ENCODE results near the gene SYNGR1. TPM values are rescaled to one million over a fixed set of nuclear protein-coding genes. Genes with fewer than 3 reads are reported as not detected.

SYNGR1 gene, protein sequence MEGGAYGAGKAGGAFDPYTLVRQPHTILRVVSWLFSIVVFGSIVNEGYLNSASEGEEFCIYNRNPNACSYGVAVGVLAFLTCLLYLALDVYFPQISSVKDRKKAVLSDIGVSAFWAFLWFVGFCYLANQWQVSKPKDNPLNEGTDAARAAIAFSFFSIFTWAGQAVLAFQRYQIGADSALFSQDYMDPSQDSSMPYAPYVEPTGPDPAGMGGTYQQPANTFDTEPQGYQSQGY
- total RNA-seq = 42.2 TPM

DNA sequence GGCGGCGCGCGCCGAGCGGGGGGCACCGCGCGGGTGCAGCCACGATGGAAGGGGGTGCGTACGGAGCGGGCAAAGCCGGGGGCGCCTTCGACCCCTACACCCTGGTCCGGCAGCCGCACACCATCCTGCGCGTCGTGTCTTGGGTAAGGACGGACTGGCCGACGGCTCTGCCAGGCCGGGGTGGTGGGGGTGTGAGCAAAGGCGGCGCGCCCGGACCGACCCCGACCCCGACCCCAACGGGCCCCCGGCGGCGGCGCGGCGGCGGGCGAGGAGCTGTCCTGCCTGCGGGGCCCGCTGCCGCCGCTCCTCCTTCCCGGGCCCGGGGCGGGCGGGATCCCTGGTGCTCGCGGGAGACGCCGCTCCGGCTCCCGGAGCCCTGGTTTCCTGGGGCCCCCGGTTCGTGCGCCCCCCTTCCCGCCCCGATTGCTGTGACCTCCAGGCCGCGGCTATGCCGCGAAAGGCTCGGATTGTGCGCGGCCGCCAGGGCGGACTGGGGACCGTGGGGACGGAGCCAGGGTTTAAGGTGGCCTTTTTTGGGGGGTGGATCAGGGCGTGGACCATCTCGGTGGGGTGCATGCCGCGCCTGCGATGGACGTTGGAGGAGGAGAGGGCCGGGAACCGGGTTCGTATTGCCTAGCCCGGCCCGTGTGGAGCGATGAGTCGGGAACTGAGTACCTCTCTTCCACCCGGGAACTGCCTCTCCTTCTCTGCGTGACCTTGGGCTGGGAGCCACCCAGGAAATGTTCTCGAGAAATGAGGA lies at the start of gene SYNGR1:
TSS of gene SYNGR1 (plus strand) at position 25 of the 760 bp plus-strand sequence. CDS start at position 45, 20 bp downstream.
- Histone ChIP-seq H3K4me1 (peaks cover 47% of the 10 kb centered on the region), H3K4me3 (peak within 1 kb of the TSS; percentile 85 to 93), H3K36me3 (no peaks in the 10 kb centered on the region), H3K27ac (peak within 1 kb of the TSS; percentile 89), H3K9me3 (no peaks in the 10 kb centered on the region), H3K27me3 (no peaks in the 10 kb centered on the region)
- intact Hi-C loops (cut with DNase I) = no loop called here
- DNase-seq (ENCODE audit: extremely low spot score in 2 of 2) = peak in 1 of 2 donors; percentile 85
- TF ChIP-seq, protein P1, sequence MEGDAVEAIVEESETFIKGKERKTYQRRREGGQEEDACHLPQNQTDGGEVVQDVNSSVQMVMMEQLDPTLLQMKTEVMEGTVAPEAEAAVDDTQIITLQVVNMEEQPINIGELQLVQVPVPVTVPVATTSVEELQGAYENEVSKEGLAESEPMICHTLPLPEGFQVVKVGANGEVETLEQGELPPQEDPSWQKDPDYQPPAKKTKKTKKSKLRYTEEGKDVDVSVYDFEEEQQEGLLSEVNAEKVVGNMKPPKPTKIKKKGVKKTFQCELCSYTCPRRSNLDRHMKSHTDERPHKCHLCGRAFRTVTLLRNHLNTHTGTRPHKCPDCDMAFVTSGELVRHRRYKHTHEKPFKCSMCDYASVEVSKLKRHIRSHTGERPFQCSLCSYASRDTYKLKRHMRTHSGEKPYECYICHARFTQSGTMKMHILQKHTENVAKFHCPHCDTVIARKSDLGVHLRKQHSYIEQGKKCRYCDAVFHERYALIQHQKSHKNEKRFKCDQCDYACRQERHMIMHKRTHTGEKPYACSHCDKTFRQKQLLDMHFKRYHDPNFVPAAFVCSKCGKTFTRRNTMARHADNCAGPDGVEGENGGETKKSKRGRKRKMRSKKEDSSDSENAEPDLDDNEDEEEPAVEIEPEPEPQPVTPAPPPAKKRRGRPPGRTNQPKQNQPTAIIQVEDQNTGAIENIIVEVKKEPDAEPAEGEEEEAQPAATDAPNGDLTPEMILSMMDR (IDR thresholded peaks at IDR 0.05) = no peak
- peak in 1 of 2 donors; percentile 14 for TF ChIP-seq POLR2A (IDR thresholded peaks at IDR 0.05)
- TF ChIP-seq POLR2AphosphoS5 (IDR thresholded peaks at IDR 0.05; ENCODE audit: insufficient read depth in 1 of 2, low read depth in 1 of 2) = peak in 1 of 2 donors; percentile 14

DNA sequence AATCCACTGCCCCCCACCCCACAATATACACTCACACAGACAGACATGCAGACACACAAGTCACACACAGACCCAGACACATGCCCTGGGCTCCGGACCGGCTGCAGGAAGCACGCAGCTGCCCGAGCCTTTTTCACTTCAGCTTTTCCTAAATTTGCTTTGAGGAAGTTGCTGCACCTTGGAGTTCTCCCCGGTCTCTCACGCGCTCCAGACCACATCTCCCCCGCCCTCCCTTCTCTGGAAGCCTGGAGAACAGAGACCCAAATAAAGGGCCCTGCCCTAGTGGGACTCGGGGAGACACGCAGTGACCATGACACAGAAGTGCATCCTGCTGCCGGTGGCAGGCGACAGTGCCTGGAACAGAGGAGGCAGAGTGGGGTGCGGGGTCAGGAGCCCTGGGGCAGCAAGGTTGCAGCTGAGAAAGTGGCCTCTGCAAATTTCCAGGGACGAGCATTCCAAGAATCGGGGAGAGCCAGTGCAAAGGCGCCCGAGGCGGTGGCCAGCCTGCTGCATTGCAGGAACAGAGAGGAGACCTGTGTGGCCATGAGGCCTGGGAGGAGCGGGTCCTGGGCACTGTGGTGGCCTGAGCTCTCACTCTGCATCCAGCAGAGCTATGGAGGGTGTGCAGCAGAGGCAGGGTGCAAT lies 49.5 kb upstream of the SYNGR1 start:
- Histone ChIP-seq H3K4me1 (peaks cover 46% of the 10 kb centered on the region), H3K9me3 (no peaks in the 10 kb centered on the region), H3K27ac (peak overlapping the region; percentile 68), H3K36me3 (no peaks in the 10 kb centered on the region), H3K4me3 (peak overlapping the region in 1 of 2 donors; percentile 8), H3K27me3 (no peaks in the 10 kb centered on the region)
- intact Hi-C loops (cut with DNase I) = no loop called here
- TF ChIP-seq, protein P1 (IDR thresholded peaks at IDR 0.05) = no peak
- no peak for TF ChIP-seq POLR2A (IDR thresholded peaks at IDR 0.05)
- TF ChIP-seq POLR2AphosphoS5 (IDR thresholded peaks at IDR 0.05; ENCODE audit: insufficient read depth in 1 of 2, low read depth in 1 of 2) = peak in 1 of 2 donors; percentile 29
- DNase-seq (ENCODE audit: extremely low spot score in 2 of 2) = no peak

DNA sequence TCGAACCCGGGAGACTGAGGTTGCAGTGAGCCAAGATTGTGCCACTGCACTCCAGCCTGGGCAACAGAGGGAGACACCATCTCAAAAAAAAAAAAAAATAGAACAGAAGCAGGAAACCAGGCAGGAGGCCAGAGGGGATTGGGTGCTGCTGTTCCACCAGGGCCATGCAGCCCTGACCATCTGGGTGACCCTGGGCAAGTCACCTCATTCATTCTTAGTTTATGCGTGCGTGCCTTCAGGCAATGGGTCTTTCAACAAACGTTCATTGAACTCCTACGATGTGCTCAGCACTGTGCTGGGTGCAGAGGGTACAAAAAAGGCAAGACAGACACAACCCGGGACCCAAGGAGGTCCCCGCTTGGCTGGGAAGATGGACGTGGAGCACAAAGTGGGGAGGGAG lies 48.7 kb upstream of the SYNGR1 start:
- H3K4me3 ChIP-seq = no peak overlapping the region
- no peaks in the 10 kb centered on the region for H3K36me3 ChIP-seq
- H3K9me3 ChIP-seq = no peaks in the 10 kb centered on the region
- no peak for TF ChIP-seq POLR2A (IDR thresholded peaks at IDR 0.05)
- TF ChIP-seq, protein P1 (IDR thresholded peaks at IDR 0.05) = no peak
- peaks cover 46% of the 10 kb centered on the region for H3K4me1 ChIP-seq
- DNase-seq (ENCODE audit: extremely low spot score in 2 of 2) = no peak
- H3K27ac ChIP-seq = no peak overlapping the region
- intact Hi-C loops (cut with DNase I) = no loop called here
- no peaks in the 10 kb centered on the region for H3K27me3 ChIP-seq

DNA sequence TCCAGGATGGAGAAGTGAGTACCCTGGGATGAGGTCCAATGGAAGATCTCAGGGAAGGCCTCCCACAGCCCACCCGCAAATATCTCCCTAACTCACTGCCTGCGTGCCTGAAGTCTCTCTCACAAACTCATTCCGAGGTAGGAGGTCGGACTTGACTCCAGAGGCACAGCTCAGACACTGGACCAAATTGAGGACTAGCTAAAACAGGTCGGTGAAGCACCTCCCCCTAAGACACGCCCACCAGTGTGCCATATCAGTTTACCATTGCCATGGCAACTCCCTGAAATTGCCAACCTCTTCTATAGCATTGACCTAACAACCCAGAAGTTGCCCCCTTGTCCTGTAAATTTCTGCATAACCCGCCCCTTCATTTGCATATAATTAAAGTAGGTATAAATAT lies 47.9 kb upstream of the SYNGR1 start:
- intact Hi-C loops (cut with DNase I) = no loop called here
- no peak overlapping the region for H3K27ac ChIP-seq
- no peaks in the 10 kb centered on the region for H3K27me3 ChIP-seq
- DNase-seq (ENCODE audit: extremely low spot score in 2 of 2) = no peak
- no peaks in the 10 kb centered on the region for H3K9me3 ChIP-seq
- peaks cover 39% of the 10 kb centered on the region for H3K4me1 ChIP-seq
- no peak overlapping the region for H3K4me3 ChIP-seq
- no peaks in the 10 kb centered on the region for H3K36me3 ChIP-seq
- TF ChIP-seq POLR2A (IDR thresholded peaks at IDR 0.05) (no peak), POLR2AphosphoS5 (IDR thresholded peaks at IDR 0.05; ENCODE audit: insufficient read depth in 1 of 2, low read depth in 1 of 2) (no peak)
- TF ChIP-seq, protein P1 (IDR thresholded peaks at IDR 0.05) = no peak
